Amygdala (tissue), 56 donors: ENCODE data around the gene NR2C2.
"Not testable (repeated sequence)": the region's sequence is repeated elsewhere in the genome, so short reads cannot be mapped to it uniquely, and the experiment has no call there.

ENCODE experiments used
- DNase-seq, 56 donors: peaks; one replicate each; lab custom pipeline; 2025; lab: John Stamatoyannopoulos, UW

NR2C2 gene

DNA sequence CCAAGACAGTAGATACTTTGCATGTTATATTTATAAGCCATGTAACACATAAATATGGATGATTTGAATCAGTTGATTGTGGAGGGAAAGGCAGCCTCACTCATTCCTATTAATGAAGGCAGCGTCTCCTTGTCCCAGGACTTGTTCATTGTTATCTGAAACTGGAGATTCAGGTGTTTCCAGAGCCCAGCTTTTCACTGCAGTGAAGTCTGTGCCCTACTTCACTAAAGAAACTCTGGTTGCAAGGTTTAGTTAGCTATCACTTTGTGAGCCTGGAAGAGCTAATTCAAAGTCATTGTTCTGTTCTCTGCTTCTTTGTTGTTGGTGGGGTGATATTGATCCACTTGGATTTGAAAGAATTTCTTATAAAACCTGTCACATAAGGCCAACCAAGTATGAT lies 9.8 kb downstream of the NR2C2 start:
- no peak for DNase-seq

DNA sequence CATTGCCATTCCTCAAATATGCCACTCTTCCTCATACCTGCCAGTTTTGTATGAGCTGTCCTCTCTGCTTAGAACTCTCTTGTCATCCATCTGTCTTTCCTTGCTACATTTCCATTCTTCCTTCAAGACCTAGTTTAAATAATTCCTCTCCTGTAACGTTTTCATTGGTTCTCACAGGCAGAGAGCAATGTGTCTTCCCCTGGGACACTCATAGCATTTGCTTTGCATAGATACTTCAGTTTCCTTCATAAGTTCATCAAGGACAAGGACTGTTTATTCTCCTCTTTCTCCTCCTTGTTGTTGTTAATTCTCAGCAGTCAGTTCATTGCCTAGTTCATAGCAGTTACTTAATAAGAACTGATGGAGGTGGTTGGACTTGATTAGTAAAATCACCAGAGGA lies 10.5 kb downstream of the NR2C2 start:
- no peak for DNase-seq

DNA sequence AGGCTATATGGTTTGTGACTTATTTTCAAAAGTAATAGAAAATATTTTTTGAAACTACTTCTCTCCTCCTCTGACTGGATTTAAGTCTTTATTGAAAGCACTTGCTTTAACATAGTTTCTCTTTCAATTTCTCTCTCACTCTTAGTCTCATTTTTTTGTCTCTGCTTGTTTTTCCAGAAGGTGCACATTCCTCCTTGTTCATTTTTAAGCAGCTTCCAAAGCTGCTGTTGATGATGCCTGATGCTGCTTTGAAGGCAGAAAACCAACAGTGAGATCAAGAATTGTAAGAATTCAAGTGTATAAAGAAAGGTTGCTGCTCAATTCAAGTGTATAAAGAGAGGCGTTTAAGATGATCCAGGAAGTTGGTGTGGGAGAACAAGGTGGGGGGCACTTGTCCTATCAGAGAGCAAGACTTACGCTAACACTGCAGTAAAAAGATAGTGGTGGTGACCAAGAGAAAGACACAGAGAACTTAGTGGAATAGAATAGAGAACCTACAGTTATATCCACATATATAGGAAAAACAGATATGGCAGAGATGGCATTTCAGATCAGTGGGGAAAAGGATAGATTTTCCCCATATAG lies 12.1 kb downstream of the NR2C2 start:
- DNase-seq, result no peak

DNA sequence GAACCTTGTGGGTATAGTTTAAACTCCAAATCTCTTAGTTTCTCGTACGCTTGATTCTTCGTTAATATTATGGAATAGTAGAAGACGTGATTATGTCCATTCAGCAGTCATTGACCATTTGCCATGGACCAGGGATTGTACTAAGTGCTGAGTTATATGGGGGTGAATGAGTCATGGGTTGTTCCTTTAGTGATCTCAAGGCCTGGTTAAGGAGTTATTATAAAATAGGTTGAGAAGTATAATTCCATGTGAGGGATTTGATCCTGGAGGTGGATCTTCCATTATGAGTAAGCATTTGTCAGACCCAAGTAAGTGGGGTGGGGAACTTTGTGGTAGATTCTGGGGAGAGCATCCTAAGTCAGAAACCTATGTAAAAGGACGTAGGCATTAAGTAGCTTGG lies 15.4 kb downstream of the NR2C2 start:
- DNase-seq, result no peak

DNA sequence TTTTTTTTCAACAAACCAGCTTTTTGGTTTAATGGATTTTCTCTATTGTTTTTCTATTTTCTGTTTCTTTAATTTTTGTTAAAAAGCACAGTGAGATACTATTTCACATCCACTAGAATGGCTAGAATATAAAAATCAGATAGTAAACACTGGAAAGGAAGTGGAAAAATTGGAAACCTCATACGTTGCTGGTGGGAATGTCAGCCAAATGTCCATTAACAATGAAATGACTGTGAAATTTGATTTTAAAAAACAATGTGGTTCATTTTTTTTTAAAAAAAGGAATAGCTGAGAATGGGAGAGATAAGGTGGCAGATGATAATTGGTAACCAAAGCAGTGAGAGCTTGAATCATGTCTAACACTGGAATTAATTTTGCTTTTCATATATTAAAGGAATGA lies 19.9 kb downstream of the NR2C2 start:
- DNase-seq, result no peak

DNA sequence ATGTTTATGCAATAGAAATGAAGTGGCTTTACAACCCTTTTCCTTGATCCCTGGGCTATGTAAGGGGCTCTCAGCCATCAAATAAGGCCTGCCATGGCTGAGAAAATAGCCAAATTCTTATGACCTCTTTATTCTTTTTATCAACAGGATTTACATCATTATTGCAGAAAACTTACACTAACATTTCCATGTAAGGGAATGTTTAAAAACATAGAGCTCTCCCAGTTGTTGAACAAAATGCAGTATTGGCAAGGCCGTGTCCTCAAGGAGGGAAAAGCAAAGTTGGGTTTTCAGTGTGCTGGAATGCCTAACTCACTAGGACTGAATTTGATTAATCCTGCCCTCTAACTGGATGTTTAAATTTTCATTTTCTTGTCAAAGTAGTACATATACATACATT lies 22.3 kb downstream of the NR2C2 start:
- no peak for DNase-seq

DNA sequence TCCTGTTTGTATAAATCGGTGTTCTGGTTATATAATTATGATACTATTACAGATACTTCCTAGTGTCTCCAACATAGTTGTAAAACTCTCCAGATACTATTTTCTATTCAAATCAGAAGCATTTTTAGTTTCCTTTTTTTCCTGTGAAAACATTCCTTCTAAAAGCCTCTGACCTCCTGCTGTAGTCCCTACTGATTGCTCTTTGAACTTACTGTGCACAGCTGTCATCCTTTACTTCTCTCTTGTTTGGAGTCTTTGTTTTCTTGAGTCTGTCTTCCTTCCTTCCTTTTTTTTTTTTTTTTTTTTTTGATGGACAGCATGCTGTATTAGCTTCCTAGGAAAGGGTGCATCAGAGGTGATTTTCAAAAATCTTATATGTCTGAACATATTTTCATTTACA lies 28.9 kb downstream of the NR2C2 start:
- no peak for DNase-seq

DNA sequence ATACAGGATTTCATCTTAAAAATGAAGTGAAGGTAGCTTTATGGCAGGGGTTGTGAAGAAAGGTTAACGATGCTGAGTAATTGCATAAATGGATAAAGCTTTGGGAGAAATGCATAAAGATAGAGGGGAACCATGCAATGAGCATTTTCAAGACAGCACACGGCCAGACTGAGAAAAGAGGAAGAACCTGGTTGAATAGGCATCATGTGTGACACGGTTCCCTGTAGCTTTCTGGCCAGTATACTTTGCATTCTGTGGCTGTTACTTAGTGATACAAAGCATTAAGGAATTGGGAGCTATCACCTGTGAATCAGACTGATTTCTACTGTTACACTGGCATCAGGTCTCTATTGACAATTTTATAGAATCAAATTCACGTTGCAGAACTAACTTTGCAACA lies 33.3 kb downstream of the NR2C2 start:
- DNase-seq, result no peak

DNA sequence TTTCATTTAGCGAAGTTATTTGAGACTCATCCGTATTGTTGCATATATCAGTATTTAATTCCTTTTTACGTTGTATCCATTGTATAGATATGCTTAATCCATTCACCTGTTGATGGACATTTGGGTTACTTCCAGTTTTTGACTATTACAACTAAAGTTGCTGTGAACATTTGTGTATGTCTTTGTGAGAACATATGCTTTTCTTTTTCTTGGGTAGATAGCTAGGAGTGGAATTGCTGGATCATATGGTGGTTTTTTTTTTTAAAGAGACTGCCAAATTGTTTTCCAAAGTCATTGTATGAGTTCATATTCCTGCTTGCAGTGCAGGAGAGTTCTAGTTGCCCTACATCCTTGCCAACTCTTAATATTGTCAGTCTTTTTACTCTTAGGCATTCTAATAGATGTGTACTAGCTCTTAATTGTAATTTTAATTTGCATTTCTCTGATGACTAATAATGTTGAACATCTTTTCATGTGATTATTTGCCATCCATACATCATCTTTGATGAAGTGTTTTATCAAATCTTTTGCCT lies 37.3 kb downstream of the NR2C2 start:
- no peak for DNase-seq

DNA sequence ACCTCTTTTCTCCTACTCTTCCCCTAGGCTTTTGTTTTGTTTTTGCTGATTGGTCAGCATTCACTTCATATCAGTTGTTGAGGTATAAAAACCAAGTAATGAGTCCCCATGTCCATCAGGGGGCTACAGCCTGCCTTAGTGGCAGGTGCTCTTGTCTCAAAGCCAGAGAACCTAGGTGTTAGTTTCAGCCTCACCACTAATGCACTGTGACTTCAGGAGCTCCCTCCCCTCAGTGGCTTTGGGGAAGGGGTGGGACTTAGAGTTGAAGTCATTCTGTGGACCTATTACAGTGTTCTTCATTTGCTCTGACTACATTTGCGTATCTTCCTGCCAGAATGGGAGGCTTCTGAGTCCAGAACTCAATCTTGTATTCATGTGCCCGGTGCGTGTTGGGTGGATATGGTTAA lies 41.6 kb downstream of the NR2C2 start:
- no peak for DNase-seq

DNA sequence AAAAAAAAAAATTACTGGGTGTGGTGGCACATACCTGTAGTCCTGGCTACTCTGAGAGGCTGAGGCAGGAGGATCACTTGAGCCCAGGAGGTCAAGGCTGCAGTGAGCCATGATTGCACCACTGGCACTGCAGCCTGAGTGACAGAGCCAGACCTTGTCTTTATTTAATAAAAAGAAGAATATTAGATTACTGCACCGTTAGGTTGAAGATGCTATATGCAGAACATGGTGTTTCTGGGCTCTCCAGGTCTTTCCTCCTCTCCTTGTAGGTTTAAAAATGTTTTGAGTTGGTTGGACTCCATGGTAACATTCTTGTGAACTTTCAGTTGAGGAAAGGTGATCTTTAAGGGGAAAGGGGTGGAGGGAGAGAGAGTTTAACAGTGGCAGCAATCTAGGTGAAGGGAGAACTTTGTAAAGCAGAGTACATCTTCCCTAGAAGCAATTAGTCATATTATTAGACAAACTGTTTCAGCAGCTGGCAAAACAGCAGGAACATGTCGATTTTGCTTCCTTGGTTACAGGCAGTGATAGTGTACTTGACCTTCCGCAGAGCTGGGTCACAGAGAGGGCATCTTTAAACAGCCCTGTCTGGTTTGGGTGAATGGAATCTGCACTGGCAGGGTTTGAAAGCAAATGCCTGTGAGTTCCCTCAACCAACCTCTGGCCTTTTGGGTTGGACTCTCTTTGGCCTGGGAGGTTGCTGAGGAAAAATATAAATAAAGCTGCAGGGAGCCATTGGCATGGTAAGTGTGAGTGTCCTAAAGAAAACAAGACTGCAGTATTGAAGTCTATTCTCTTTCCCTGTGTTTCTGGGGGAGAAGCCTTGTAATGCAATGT lies 42.8 kb downstream of the NR2C2 start:
- DNase-seq, result no peak

DNA sequence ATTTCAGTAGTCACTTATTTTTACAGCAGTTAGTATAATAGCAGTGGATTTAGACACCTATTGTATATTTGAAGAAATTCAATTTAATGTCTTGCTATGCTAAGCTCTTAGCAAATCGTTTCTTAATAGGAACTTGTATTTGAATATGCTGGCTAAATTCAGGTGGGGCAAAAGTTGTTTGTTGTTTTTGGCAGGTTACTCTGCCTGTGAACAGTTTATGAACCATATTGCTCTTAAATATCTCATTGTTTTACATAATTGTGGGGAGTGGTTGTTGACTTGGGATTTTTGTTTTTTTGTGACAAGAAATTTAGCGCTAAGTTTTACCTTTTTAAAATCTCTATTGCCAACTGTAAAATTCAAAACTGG lies 43.4 kb downstream of the NR2C2 start:
- no peak for DNase-seq

DNA sequence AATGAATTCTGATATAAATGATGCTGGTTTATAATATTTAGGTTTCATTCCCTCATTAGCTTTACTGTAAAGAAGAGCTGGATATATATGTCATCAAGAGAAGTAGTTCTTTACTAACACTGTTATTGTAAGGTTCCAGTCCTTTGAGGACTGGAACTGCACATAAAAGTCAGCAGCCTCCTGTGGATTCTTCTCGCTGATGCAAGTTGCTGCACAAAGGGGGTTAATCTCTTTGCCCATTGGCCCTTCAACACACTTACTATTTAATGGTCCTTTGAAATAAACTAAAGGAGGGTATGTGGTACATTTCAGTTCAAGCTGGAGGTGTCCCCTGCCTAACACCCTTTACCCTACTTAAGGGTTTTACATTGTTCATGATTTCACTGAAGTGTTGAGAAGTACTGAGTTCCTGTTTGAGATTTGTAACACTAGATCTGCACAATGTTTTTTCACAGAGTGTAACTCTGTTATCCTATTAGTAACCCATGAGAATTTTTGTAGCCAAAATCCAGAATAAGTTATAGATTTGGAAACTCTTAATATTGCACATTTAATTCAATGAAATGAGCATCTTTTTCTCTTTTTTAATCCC lies 43.9 kb downstream of the NR2C2 start:
- no peak for DNase-seq

DNA sequence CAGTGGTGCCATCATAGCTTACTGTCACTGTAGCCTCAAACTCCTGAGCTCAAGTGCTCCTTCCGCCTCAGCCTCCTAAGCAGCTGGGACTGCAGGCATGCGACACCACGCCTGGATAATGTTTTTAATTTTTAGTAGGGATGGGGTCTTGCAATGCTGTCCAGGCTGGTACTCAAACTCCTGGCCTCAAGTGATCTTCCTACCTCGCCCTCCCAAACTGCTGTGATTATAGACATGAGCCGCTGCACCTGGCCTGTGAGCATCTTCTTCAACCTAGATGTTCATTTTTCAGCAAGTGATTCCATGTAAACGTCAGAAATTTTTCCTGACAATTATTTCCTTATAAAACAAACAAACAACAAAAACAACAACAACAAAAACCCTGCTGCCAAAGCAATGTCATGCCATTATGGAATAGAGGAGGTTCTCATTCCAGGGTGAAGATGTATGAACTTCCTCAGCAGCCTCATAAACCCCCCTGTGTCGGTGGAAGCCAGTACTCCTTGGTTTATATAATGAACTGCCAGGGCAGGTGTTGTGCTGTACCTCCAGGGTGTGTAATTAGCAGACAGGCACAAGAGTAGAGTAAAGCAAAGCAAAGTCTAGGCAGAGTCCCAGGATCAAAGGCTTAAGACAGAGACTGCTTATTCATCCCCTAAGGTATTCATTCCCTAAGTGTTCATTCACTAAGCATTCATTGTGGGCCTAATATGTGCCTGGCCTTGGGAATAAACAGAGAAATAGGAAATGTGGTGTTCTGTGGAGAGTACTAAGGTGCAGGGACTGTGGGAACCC lies 44.6 kb downstream of the NR2C2 start:
- DNase-seq, result no peak

DNA sequence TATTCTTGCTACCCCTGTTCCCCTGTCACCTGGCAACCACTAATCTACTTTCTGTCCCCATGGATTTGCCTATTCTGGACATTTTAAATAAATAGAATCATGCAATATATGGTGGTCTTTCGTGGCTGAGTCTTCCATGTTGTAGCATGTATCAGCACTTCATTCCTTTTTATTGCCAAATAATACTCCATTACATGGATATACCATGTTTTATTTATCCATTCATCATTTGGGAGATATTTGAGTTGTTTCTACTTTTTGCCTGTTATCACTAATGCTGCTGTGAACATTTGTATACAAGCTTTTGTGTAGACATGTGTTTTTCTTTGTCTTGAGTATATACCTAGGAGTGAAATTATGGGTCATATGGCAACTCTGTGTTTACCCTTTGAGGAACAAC lies 50.6 kb downstream of the NR2C2 start:
- DNase-seq, result no peak

DNA sequence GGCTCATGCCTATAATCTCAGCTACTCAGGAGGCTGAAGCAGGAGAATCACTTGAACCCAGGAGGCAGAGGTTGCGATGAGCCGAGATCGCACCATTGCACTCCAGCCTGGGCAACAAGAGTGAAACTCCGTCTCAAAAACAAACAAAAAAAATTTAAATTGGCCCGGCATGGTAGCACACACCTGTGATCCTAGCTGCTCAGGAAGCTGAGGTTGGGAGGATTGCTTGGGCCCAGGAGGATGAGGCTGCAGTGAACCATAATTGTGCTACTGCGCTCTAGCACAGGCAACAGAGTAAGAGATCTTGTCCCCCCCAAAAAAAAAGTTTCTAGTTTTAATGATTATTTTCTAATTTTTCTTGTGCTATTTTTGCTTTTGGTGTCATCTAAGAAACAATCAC lies 51.8 kb downstream of the NR2C2 start:
- DNase-seq, result not testable (repeated sequence)

DNA sequence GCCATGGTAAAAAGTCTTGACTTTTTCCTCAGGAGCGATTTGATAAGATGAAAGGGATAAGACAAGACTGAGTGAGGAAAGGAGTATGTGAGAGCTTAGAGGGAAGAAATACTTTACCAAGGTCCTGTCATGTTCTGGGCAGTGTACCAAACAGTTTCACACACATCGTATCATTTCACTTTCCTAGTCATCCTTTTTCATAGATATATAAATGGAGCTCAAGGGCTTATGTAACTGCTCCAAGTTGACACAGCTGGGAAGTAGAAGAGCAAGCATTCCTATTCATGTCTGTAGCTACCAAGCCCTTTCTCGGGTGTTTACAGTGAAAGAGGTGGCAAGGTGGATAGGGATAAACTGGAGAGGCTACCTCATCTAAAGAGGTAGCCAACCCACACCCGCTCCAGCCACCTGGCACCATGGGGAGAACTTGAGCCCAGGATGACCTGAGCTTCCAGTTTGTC lies 60.3 kb downstream of the NR2C2 start:
- no peak for DNase-seq

DNA sequence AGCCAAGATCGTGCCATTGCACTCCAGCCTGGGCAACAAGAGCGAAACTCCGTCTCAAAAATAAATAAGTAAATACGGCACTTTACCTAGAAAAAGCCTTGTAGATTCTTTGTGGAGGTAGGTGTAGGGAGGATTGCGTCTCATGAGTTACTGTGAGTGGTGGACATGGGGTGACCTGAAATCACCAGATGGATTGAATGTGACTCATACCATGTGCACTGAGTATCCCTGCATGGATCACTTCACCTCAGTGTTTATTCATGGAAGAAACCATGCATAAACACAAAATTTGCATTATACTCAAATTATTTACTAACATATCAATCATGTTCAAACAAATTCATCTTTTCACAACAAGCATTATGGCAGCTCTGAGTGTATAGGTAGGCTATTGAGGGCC lies 61.8 kb downstream of the NR2C2 start:
- no peak for DNase-seq

DNA sequence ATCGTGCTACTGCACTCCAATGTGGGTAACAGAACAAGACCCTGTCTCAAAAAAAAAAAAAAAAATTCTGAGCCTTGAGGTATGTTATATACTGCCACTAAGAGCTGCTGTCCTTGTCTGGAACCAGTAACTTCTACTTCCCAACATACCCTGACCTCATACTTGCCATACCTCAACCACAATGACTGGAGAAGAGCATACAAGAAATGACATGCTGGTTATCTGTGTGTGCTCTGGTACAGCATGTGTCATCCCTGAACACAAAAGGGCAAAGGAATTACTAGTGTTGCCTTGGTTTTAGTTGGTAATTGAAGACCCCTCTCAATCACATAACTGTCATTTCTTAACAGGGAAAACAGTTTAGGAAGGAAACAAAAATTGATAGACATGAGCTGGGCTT lies 63.3 kb downstream of the NR2C2 start:
- no peak for DNase-seq

DNA sequence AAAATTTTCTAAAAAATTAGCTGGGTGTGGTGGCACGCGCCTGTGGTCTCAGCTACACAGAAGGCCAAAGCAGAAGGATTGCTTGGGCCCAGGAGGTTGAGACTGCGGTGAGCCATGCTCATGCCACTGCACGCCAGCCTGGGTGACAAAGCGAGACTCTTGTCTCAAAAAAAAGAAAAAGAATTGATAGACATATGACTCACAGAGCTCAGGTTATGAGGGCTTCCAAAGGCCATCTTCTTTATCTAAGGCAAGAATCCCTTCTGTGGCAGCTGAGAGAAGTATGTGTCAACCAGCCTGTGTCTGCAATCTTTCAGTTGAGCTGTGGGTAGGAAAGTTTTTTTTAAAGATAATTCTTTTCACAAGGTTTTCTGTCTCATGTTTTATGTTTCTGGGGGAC lies 63.8 kb downstream of the NR2C2 start:
- DNase-seq, result no peak
